SU-DHL-6 (cell line): ENCODE results near the gene TFF2.

Source experiments
- H2AFZ ChIP-seq: fragments of 200-600 bp; sonication (generic); 2 replicates; pipeline ENCODE4 v1.6.1; 2014; ENCODE audit warnings: low read depth, mild to moderate bottlenecking, moderate library complexity, mixed read lengths, antibody characterized with exemption, low read length; ENCODE audit not compliant: severe bottlenecking
- H3F3A ChIP-seq: fragments of 200-600 bp; shearing (Covaris generic); 2 replicates; pipeline ENCODE4 v1.6.0; 2016; ENCODE audit warnings: antibody characterized with exemption, mild to moderate bottlenecking; ENCODE audit not compliant: insufficient read depth
- H3K27ac ChIP-seq: fragments of 200-600 bp; sonication (generic); 2 replicates; pipeline ENCODE4 v1.5.1; 2016; ENCODE audit warnings: low read depth, mild to moderate bottlenecking, low read length, moderate library complexity, mixed read lengths
- H3K27me3 ChIP-seq: fragments of 200-600 bp; sonication (generic), shearing (Covaris generic); 2 replicates; pipeline ENCODE4 v1.6.0; 2014; ENCODE audit warnings: mild to moderate bottlenecking, low read length
- H3K36me3 ChIP-seq: fragments of 200-600 bp; sonication (generic); 2 replicates; pipeline ENCODE4 v1.6.1; 2014; ENCODE audit warnings: mild to moderate bottlenecking, low read length, mixed read lengths
- H3K4me2 ChIP-seq: fragments of 300-600, 200-600 bp; shearing (Covaris generic), sonication (generic); 2 replicates; pipeline ENCODE4 v1.6.0; 2014; ENCODE audit warnings: low read length, low read depth, mild to moderate bottlenecking; ENCODE audit not compliant: poor library complexity, severe bottlenecking
- H3K4me3 ChIP-seq: fragments of 200-600 bp; sonication (generic); 2 replicates; pipeline ENCODE4 v1.5.1; 2014; ENCODE audit warnings: antibody characterized with exemption, low read length, mild to moderate bottlenecking, mixed read lengths; ENCODE audit not compliant: insufficient read depth, poor library complexity, severe bottlenecking
- H3K79me2 ChIP-seq: fragments of 200-600 bp; sonication (generic); 2 replicates; pipeline ENCODE4 v1.6.1; 2014; ENCODE audit warnings: mild to moderate bottlenecking, low read length, moderate library complexity; ENCODE audit not compliant: insufficient read depth
- H3K9ac ChIP-seq: fragments of 200-600 bp; sonication (generic); 2 replicates; pipeline ENCODE4 v1.7.0; 2014; ENCODE audit warnings: mild to moderate bottlenecking, low read length
- H3K9me2 ChIP-seq: fragments of 200-600 bp; sonication (generic); replicated peaks from 2 replicates; pipeline ENCODE4 v1.6.1; 2014; ENCODE audit warnings: low read length; ENCODE audit not compliant: insufficient read depth
- H3K9me3 ChIP-seq: fragments of 200-600 bp; sonication (generic); 2 replicates; pipeline ENCODE4 v1.6.1; 2014; ENCODE audit warnings: low read length, mixed read lengths; ENCODE audit not compliant: insufficient read depth
- H4K20me1 ChIP-seq: fragments of 200-600 bp; sonication (generic); 2 replicates; pipeline ENCODE4 v1.6.1; 2014; ENCODE audit warnings: low read depth, mild to moderate bottlenecking, antibody characterized with exemption, low read length, moderate library complexity, mixed read lengths
- CTCF ChIP-seq: fragments of 200-600 bp; sonication (generic); IDR thresholded peaks from one replicate; pipeline ENCODE4 v1.5.1; 2017; ENCODE audit warnings: antibody characterized with exemption, mild to moderate bottlenecking, low read length, moderate library complexity; ENCODE audit not compliant: insufficient read depth, poor library complexity, severe bottlenecking
- EZH2phosphoT487 ChIP-seq: fragments of 200-600 bp; sonication (generic), shearing (Covaris generic); conservative IDR thresholded peaks from 2 replicates; pipeline ENCODE4 v1.6.1; 2018; ENCODE audit warnings: mild to moderate bottlenecking, antibody characterized with exemption, low read length, moderate library complexity, mixed read lengths

Gene TFF2

GRCh38 chr21:42386034-42386591, 35.3 kb upstream of the TFF2 start:
- H4K20me1 ChIP-seq: no peaks in the 10 kb centered on the region
- H3K4me2 ChIP-seq: no peak overlapping the region
- TF ChIP-seq CTCF (no peak), EZH2phosphoT487 (no peak)
- no peak overlapping the region for H3K27ac ChIP-seq
- no peaks in the 10 kb centered on the region for H3F3A ChIP-seq
- no peak overlapping the region for H3K4me3 ChIP-seq
- no peak overlapping the region for H2AFZ ChIP-seq
- no peaks in the 10 kb centered on the region for H3K79me2 ChIP-seq
- H3K36me3 ChIP-seq: no peaks in the 10 kb centered on the region
- H3K27me3 ChIP-seq: no peaks in the 10 kb centered on the region
- H3K9me2 ChIP-seq: no peaks in the 10 kb centered on the region
- H3K9me3 ChIP-seq: no peaks in the 10 kb centered on the region
- no peak overlapping the region for H3K9ac ChIP-seq

- Histone ChIP-seq H3K27ac (no peak overlapping the region), H3K79me2 (no peaks in the 10 kb centered on the region), H3K9ac (no peak overlapping the region), H3K4me2 (no peak overlapping the region), H3K27me3 (no peaks in the 10 kb centered on the region), H3K4me3 (no peak overlapping the region), H3K9me3 (no peaks in the 10 kb centered on the region), H3F3A (no peaks in the 10 kb centered on the region), H3K36me3 (no peaks in the 10 kb centered on the region), H2AFZ (no peak overlapping the region), H4K20me1 (no peaks in the 10 kb centered on the region), H3K9me2 (no peaks in the 10 kb centered on the region)
- TF ChIP-seq EZH2phosphoT487: no peak
- no peak for TF ChIP-seq CTCF
Measured at GRCh38 chr21:42385619-42386018, 34.8 kb upstream of the TFF2 start.

- H3K9me2 ChIP-seq: no peaks in the 10 kb centered on the region
- no peak overlapping the region for H3K9ac ChIP-seq
- no peaks in the 10 kb centered on the region for H3K79me2 ChIP-seq
- no peak overlapping the region for H3K4me2 ChIP-seq
- no peaks in the 10 kb centered on the region for H3K36me3 ChIP-seq
- H3K9me3 ChIP-seq: no peaks in the 10 kb centered on the region
- H3K27ac ChIP-seq: no peak overlapping the region
- H4K20me1 ChIP-seq: no peaks in the 10 kb centered on the region
- H3K27me3 ChIP-seq: no peaks in the 10 kb centered on the region
- H3K4me3 ChIP-seq: no peak overlapping the region
- H3F3A ChIP-seq: no peaks in the 10 kb centered on the region
- H2AFZ ChIP-seq: no peak overlapping the region
- TF ChIP-seq CTCF (no peak), EZH2phosphoT487 (no peak)
Measured at GRCh38 chr21:42384989-42385388, 34.2 kb upstream of the TFF2 start.
